Activated CD8-positive, alpha-beta memory T cell treated with anti-CD3 and anti-CD28 coated beads for 24 hours (primary cell): ENCODE data around the gene POMGNT1.

Experiments used
- DNase-seq: peaks from one replicate; pipeline ENCODE4 v3.0.0-alpha.2; 2020

Gene POMGNT1

DNA sequence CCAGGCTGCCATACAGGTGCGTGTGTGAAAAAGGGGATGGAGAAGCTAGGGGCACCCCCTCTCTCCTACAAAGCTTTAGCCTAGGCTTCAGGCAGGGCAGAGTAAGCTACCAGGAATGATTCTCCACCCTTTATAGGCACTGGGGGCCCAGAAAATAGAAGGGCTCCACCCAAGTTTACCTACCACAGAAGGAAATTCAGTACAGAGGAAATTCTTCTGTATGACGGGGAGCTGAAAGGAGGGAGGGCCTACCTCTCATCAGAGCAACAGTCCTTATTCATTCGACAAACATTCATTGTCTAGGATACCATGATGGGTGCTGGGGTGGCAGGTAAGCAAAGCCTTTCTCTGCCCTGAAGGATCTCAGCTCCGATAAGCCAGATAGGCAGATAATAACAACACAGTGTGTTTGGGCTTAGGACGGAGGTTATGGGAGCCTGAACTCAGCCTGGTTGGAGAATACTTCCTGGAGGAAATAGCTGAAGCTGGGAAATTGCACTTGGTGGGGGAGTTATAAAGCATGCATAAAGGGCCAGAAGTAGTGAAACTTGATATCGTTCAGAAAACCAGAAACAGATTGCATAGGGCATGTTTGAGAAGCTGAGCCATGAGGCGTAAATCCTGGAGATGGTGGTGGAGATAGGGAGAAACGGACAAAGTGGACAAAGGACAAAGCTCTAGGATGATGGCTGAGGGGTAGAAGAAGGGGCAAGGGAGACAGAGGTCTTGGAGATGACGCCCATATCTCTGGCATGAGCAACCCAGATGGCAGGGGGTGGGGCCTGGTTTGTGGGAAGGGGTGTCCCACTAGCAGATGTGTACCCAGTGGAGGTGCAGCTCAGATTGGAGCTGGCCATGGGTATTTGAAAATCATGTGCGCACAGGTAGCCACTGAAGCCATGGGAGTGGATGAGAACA, 16.6 kb downstream of the POMGNT1 start:
- no peak for DNase-seq

DNA sequence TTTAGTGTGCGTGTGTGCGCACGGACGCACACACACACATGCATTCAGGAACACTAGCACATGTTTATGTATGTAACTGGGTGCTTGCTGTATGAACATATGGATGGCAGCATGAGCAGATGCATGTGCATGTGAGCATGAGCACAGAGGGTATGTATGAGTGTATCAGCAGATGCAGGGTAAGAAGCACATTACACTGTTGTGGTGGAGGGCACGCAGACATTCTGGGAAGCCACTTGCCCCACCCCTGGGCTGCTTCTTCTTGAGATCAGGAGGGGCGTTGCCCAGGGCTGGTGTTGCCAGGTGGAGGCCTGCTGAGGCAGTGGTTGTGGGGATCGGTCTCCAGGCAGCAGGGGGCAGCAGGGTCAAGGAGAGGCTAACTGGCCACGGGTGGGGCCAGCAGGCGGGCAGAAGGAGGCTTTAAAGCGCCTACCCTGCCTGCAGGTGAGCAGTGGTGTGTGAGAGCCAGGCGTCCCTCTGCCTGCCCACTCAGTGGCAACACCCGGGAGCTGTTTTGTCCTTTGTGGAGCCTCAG, 18.1 kb downstream of the POMGNT1 start:
- no peak for DNase-seq

DNA sequence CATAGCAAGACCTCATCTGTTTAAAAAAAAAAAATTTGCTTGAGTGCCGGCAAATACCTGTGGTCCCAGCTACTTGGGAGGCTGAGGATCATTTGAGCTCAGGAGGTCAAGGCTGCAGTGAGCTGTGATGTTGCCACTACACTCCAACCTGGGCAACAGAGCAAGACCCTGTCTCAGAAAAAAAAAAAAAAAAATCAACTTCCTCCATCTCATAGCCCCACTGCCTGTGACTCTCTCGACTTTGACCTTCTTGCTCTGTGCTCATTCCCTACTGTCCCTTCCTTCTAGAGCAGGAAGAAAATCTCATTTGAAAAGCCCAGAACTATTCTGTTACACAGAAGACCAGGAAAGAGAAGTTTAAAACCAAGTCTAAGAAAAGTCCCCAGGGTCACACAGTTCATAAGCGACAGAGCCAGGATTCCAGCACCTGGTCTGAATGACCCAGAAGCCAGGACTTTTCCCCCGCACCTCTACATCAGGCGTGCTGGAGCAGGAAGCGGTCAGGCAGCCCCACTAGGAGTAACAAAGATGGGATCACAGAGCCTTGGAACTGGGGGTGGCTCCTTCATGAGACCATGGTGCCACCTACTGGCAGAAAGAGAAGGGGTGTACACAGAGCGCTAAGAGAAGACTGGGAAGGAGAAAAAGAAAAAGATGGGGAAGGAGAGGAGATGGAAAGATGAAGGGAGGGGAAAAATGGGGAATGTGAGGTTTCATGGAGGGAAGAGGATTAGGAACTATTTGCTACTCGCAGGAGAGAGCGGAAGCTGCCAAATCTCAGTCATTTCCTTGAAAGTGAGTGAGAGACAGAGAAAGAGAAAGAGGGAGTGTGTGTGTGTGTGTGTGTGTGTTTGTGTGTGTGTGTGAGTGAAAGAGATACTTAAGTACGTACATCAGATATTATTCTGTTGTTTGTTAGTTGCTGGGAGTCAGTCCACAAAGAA, 18.8 kb downstream of the POMGNT1 start:
- DNase-seq: peak; percentile 81

DNA sequence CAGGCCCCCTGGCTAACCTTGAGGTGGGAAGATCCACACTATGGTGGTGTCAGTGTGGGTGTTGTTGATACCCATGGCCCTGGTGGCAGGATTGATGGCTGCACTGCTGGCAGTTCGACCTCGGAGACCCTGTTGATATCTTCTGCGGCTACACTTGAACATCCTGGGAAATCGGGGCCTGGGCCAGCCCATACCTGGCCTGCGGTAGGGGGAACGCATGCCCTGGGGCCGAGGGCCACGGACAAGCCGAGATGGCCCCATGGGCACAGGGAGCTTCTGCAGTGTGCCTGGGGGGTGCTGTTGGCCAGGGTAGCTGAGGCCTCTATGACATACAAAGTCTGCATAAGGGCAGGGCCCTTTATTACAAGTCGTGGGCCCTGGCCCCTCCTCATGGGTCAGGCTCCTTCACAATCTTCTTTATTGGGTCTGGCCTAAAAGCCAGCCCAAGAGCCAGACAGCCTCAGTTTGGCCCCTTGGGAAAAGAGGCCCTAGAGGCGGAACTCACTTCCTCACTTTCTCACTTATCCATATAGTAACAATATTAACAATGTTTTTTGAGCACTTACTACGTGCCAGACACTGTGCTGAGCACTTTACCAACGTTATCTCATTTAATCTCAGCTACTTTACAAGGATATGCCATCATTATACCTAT, 21.9 kb downstream of the POMGNT1 start, which contains the start of gene P3R3URF:
TSS of gene P3R3URF (minus strand) at position 278 of the 655 bp plus-strand sequence. CDS start at position 261, 17 bp downstream.
- no peak for DNase-seq

DNA sequence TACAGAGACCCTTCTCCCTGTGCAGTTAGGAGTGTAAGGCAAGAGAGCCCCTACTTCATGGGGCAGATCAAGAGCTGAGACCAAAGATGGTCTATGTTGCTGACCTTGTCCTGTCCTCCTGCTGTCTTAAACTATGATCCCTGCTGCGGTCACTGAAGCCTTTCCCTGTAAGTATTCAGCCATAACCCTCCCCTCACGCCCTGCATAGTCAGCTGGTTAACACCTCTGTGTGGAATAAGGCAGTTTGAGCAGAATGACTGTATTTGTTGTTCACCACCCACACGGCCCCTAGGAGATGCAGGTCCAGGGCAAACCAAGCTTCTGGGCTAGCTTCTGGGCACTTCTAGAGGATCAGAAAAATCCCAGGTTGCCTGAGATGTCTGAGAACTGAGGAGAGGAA, 23.0 kb downstream of the POMGNT1 start:
- no peak for DNase-seq

DNA sequence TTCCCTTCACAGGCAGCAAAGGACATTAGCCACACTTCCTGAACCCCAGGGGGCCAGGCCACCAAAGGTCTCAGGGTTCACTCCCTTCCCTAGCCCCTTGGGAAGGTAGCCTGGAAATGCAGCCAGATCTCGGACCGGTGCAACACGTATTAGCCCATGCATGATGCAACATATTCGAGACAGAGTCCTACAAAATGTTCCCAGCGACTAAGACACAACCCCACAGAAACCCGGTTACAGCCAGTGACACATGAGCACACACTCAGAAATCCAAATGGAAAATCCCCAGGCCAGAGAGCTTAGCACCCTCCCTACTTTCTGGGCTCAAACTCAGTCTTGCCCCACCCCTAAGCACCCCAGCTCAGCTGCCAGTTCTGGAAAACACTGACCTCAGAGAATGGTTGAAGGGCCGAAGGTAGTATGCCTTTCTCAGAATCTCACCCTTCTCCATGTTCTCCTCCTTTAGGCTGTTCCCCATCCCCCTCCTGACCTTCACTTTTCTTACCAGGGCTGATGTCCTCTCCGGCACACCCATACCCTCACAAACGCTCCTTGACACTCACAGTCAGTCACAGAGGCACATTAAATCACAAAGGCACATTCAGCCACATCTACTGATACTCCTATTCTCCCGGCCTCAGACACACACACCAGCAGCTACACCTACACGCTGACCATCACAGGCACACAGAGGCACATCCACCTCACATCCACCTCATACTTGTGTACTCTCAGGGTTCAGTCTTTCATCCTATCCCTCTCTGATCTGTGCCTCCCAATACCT, 23.6 kb downstream of the POMGNT1 start, which contains the start of gene TSPAN1:
TSS of gene TSPAN1 (plus strand) at position 640 of the 784 bp plus-strand sequence. CDS start 6,021 bp downstream, outside the sequence.
- DNase-seq: no peak

DNA sequence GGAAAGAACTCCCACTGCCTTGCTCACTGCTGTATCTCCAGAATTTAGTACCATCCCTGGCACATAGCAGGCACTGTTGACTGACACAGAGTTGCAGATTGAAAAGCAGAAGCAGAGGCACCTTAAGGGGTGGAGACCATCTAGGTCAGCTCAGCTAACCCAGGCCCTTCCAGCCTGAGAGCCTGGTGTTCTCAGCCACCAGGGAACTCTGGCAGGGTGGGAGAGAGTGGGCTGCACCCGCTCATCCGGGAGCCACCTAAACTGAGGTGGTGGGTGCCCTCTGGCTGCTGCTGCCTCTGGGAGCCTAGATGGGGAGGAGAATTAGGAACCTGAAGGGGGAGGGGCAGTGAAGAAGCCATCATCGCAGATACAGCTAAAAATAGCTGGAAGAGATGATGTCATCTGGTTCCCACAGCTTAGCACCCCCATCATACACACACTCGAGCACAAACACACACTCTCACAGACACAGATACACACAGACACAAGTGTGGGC, 24.8 kb downstream of the POMGNT1 start:
- no peak for DNase-seq

DNA sequence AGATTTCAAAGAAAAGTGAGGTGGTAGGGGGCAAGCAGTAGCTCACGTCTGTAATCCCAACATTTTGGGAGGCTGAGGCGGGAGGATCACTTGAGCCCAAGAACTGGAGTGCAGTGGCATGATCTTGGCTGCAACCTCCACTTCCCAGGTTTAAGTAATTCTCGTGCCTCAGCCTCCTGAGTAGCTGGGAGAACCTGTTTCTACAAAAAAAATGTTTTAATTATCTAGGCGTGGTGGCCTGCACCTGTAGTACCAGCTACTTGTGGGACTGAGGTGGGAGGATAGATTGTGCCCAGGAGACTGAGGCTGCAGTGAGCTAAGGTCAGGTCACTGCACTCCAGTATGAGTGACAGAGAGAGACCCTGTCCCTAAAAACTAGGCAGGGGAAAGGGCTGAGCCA, 25.9 kb downstream of the POMGNT1 start:
- no peak for DNase-seq

DNA sequence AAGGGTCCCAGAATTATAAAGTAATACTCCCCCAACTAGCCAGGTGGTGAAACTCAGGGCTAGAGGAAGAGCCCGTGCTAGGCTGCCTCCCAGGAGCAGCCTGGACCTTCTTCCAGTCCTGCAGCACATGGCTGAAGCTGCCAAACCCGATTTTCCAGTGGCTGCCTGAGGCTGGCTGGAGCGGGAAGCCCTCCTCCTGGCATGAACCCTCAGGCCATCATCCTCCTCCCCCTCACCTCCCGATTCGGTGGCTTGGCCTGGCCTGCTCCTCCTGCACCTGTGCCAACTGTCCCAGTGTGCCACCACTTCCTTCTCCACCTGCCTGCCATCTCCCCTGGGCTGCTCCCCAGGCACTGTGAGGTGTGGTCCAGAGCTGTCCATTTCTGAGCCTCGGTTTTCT, 26.4 kb downstream of the POMGNT1 start:
- no peak for DNase-seq

DNA sequence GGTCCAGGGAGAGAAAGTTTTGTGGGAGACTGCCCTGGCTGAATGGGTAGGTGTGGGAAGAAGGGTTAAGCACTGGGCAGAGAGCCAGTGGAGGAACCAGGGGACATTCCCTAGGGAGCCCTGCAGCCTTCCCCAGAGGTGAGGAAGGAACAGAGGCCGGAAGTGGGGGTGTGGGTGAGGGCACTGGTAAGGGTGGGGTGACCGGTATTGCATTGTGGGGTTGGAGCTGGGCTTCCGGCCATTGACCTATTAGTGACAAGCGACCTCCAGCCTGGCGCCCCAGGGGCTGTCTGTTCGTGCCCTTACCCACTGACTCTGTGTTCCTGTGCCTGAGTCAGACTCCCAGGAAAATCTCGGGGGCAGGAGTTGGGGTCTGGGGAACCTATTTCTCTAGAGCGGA, 26.9 kb downstream of the POMGNT1 start:
- no peak for DNase-seq

DNA sequence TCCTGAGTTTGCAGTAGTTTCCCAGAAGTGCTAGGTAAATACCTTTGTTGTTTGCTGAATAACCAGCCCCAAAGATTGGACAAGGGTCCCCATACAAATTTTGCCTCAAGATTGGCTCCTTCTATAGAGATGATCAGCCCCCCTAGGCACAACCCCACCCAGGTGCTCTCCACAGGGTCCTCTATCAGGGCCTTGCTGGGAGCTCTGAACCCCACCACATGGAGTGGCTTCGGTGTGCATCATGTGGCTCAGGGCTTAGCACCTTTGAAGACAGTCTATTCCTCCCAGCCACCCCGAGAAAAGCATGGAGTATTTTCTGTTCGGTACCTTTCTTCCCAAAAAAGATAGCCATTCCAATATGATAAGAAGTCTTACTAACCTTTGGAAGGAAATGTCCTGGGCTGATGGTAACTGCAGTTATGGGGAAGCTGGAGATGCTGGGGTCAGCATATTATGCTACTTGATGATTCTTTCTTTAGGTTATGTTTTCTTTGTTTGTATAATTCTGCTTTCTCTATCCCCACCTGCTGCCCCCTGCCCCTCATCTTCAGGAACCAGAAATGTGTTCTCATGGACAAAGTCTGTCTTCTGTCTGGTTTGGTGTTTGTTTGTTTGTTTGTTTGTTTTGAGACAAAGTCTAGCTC, 28.3 kb downstream of the POMGNT1 start:
- DNase-seq: no peak

DNA sequence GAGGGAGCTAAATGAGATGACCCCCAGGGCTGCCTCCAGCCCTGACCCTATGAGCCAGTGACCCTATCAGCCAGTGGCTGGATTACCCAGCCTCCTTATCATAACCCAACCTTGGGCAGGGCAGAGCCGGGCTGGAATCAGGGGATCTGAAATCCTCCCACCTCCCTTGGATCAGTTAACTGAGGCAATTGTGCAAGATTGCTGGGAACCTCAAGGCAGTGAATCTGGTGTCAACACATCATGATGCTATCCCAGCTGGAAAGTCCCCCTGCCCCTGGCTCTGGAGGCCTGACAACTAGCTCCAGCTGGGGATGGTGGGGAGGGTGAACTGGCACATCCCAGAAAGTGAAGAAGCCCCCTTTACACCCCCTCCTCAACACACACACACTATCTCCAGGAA, 29.8 kb downstream of the POMGNT1 start:
- DNase-seq: no peak

DNA sequence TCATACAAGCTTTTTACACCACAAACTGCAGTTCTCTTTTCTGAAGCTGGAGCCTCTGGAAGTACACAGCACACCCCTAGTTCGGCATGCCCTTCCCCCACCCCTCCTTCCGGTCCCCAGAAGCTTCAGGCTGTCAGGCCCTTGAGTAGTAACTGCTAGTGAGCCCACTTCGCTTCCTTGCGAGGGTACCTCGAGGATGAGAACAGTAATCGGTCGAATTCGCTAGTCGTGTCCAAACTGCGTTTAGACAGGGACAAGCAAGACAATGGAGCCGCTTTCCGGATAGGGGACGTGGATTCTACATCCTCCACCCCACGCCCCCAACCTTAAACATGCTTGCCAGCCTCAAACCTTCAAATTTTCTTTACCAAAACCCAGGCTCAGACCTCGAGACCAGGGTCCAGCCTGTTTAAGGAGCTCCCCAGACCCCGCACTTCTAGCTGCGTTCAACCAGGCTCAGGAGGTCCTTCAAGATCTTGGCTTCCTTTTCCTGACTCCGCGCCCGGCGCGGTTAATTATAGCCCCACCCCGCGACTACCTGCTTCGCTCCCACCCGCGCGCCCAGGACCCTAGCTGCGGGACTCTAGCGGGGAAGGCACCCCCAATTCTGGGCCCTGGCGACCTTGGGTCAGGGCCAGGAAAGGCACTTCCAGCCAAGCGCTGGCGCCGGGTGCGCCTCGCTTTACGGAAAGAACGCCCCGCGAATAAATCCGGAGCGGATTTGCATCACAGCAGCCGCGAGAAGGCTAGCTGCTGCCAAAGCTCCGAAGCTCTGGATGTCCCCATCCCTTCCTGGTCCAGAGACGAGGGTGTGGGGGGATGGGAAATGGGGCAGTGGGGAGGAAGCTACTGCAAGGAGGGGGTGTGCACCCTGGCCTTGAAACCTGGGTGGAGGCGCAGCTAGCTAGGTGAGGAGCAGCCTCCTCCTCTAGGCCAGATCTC, 31.4 kb downstream of the POMGNT1 start:
- DNase-seq: peak; percentile 84

DNA sequence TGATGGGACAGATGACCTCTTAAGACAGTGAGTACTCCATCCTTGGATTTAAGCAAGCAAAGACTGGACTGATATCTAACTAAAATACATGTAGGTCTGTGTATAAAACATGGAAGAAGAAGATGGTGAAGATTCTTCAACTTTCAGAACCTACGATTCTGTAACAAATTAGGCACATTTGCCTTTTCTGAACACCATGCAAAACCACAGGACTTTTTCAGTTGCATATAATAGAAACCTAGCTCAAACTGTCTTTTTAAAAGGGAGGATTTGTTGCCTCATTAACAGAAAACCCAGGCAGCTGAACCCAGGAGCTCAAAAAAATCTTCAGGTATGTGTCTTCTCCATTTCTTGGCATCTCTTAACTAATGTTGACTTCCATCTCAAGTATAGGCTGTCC, 38.0 kb downstream of the POMGNT1 start:
- no peak for DNase-seq

DNA sequence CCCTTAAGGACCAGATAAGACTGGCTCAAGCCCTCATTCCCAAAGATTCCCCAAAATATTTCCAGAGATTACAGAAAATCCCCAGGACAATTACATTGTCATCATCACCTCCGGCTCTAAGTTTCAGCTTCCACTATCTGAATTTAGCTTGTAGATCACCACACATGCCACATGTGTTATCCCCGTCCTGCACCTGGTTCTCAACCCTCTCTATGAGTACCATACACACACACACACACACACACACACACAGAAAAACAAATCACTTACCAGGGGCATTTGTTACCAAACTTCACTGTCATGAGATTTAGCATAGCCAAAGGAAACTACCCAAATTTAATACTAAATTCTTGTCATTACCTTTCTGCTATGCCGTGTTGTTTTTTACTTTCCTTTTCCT, 38.7 kb downstream of the POMGNT1 start:
- no peak for DNase-seq

DNA sequence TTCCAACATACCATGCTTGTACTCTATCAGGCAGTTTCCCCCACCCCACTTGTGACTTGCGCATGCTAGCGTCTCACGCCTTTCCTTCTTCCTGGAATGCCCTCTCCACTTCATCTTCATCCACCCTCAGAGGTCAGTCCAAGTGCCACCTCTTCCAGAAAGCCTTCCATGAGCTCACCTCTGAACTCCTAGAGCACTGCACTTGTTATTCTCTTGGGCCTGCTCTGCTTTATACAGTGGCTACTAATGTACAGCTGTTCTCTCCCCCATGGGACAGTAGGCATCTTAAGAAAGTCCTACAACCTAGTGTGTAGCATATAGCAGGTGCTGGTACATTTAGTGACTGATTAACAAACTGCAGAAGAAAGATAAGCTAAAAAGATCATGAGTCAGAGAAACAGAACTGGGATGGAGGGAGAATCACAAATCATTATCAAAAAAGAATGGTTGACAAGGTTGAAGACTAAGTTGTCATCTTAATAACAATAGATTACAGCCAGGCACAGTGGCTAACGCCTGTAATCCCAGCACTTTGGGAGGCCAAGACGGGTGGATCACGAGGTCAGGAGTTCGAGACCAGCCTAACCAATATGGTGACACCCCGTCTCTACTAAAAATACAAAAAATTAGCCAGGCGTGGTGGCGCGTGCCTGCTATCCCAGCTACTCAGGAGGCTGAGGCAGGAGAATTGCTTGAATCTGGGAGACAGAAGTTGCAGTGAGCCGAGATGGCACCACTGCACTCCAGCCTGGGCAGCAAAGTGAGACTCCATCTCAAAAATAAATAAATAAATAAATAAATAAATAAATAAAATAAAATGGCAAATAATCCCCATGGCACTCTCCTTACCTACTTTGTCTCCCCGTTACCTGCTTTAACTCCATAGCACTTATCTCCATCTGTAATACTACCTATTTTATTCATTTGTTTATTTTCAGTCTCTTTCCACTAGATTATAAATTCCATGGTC, 39.6 kb downstream of the POMGNT1 start:
- DNase-seq: no peak

DNA sequence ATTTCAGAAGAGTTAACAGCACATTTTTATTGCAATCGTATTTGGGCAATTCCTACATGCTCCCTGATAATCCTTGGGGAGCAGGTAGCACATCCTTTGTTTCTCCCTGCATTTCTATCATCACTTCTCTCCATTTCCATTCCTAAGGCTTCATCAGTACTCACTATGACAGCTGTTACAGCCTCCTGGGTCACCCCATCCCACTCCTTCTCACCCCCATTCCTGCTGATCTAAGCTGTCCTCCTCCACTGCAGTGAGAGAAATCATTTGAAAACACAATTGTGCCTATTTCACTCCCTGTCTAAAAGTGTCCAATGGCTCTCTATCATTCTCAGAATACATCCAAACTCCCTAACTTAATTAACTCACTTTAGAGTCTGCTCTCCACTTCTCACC, 40.3 kb downstream of the POMGNT1 start:
- DNase-seq: no peak

DNA sequence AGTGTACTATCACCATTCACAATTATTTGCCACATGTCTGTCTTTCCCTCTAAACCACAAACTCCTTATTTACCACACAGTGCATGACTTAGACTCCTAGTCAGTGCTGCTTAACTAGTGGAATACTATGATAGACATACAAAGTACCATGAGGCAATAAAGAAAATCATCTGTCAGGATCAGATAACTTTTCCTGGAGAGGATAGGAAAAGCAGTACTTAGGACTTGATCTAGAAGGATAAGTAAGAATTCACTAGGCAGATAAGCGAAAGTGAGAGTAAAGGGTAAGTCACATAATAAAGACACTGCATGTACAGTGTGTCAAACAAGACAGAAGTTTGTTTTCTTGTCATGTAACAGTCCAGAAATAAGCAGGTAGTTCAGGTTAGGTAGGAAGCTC, 44.5 kb downstream of the POMGNT1 start:
- no peak for DNase-seq

DNA sequence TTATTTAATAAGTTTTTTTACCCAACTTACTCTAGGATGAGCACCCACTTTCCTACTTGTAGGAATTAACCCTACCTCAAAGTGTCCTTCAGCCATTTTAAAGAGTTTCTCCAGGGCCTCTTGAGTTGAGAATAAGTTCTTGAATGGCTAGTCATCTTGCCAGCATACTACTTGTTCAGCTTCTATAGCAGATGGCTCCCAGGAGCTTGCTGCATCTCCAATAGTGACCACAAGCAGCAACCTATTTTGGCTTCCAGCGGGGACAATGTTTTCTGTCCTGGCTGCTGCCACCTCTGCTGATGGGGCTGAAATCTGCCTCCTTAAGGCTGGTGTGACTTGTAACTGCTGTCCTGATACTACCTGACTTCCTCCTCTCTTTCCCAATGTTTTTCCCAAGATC, 45.0 kb downstream of the POMGNT1 start:
- DNase-seq: no peak
